A673 (cell line): ENCODE measurements around the gene SLC15A5. TPM values are rescaled to one million over a fixed set of nuclear protein-coding genes. Genes with fewer than 3 reads are reported as not detected.

Source experiments
- BruUV-seq: library from RNA; stranded (reverse); fragments of 400-500 nt; replicated peaks from 2 replicates; lab custom pipeline; 2021; lab: Mats Ljungman, UMichigan
- CTCF ChIA-PET: fragments of 300-600 bp; sonication (Branson Sonifier 250); formaldehyde crosslinking; loops from one replicate; lab custom pipeline; 2022; ENCODE audit warnings: antibody characterized with exemption; lab: Charles Lee
- POLR2A ChIA-PET: fragments of 300-600 bp; sonication (Branson Sonifier 250); formaldehyde crosslinking; loops from one replicate; lab custom pipeline; 2022; ENCODE audit warnings: antibody characterized with exemption; ENCODE audit not compliant: low non-redundant PET; lab: Charles Lee
- DNase-seq: peaks from one replicate; pipeline ENCODE4 v3.0.0-alpha.2; 2015; ENCODE audit warnings: low spot score
- H3K27ac ChIP-seq: fragments of 200-600 bp; sonication (generic); 2 replicates; pipeline ENCODE4 v1.5.1; 2016; ENCODE audit warnings: mixed run types, low read depth, mild to moderate bottlenecking, mixed read lengths, antibody characterized with exemption, low read length; ENCODE audit not compliant: poor library complexity, severe bottlenecking
- H3K27me3 ChIP-seq: fragments of 200-600 bp; sonication (generic); replicated peaks from 2 replicates; pipeline ENCODE4 v1.6.1; 2017; ENCODE audit warnings: mixed run types, low read depth, mild to moderate bottlenecking, mixed read lengths, antibody characterized with exemption, low read length; ENCODE audit not compliant: insufficient read depth, poor library complexity
- H3K36me3 ChIP-seq: fragments of 200-600 bp; sonication (generic); 2 replicates; pipeline ENCODE4 v1.6.1; 2016; ENCODE audit warnings: mixed run types, mild to moderate bottlenecking, mixed read lengths, antibody characterized with exemption, low read length; ENCODE audit not compliant: insufficient read depth, poor library complexity, severe bottlenecking
- H3K4me1 ChIP-seq: fragments of 200-600 bp; sonication (generic); 2 replicates; pipeline ENCODE4 v1.6.1; 2017; ENCODE audit warnings: mixed run types, mild to moderate bottlenecking, mixed read lengths, antibody characterized with exemption, low read length; ENCODE audit not compliant: insufficient read depth, poor library complexity, severe bottlenecking
- H3K4me3 ChIP-seq: fragments of 200-600 bp; sonication (generic); 2 replicates; pipeline ENCODE4 v1.5.1; 2016; ENCODE audit warnings: low read depth, mixed run types, mild to moderate bottlenecking, mixed read lengths, low read length; ENCODE audit not compliant: poor library complexity, severe bottlenecking
- H3K9me3 ChIP-seq: fragments of 200-600 bp; sonication (generic); 2 replicates; pipeline ENCODE4 v1.6.1; 2016; ENCODE audit warnings: mixed run types, low read depth, mild to moderate bottlenecking, mixed read lengths, antibody characterized with exemption, low read length; ENCODE audit not compliant: poor library complexity, severe bottlenecking
- EZH2 ChIP-seq: fragments of 200-600 bp; sonication (generic); IDR thresholded peaks from 2 replicates; pipeline ENCODE4 v1.6.1; 2017; ENCODE audit warnings: borderline replicate concordance, low read depth, mild to moderate bottlenecking, mixed read lengths, antibody characterized with exemption, low read length; ENCODE audit not compliant: poor library complexity, severe bottlenecking
- intact Hi-C: fragments of 100-400 bp; cut with micrococcal nuclease; formaldehyde crosslinking; loops from one replicate; pipeline ENCODE4 v1.10.0; 2022; ENCODE audit not compliant: unreplicated experiment
- total RNA-seq: library from RNA; stranded (reverse); gene quantifications from 2 replicates; pipeline ENCODE4 v1.2.3, GENCODE V29; 2021
- TF ChIP-seq, protein P1 (sequence below): fragments of 300-800, 200-600 bp; sonication (generic); conservative IDR thresholded peaks from 2 replicates; pipeline ENCODE4 v1.5.1; 2017; ENCODE audit warnings: low read depth, mild to moderate bottlenecking, antibody characterized with exemption, low read length, moderate library complexity, mixed read lengths

The SLC15A5 gene
- total RNA-seq, 1 experiment from 2014 or later, result not detected

DNA sequence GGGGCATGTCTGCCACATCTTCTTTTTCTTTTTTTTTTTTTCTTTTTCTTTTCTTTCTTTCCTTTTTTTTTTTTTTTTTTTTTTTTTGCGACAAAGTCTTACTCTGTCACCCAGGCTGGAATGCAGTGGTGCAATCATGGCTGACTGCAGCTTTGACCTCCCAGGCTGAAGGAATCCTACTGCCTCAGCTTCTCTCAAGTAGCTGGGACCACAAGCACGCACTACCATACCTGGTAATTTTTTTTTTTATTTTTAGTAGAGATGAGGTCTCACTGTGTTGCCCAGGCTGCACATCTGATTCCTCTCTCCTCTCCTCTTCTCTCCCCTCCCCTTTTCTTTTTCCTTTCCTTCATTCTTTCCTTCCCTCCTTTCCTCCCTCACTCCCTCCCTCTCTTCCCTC is 18.5 kb downstream of the SLC15A5 start:
- POLR2A ChIA-PET, result no interaction called here
- no peaks in the 10 kb centered on the region for H3K36me3 ChIP-seq
- BruUV-seq, result no TSS peak
- CTCF ChIA-PET, result no interaction called here
- no peak for DNase-seq
- H3K4me3 ChIP-seq, result no peak overlapping the region
- TF ChIP-seq EZH2, result no peak
- TF ChIP-seq, protein P1, sequence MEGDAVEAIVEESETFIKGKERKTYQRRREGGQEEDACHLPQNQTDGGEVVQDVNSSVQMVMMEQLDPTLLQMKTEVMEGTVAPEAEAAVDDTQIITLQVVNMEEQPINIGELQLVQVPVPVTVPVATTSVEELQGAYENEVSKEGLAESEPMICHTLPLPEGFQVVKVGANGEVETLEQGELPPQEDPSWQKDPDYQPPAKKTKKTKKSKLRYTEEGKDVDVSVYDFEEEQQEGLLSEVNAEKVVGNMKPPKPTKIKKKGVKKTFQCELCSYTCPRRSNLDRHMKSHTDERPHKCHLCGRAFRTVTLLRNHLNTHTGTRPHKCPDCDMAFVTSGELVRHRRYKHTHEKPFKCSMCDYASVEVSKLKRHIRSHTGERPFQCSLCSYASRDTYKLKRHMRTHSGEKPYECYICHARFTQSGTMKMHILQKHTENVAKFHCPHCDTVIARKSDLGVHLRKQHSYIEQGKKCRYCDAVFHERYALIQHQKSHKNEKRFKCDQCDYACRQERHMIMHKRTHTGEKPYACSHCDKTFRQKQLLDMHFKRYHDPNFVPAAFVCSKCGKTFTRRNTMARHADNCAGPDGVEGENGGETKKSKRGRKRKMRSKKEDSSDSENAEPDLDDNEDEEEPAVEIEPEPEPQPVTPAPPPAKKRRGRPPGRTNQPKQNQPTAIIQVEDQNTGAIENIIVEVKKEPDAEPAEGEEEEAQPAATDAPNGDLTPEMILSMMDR, result no peak
- intact Hi-C loops, result no loop called here
- H3K4me1 ChIP-seq, result peaks cover 15% of the 10 kb centered on the region
- no peaks in the 10 kb centered on the region for H3K27me3 ChIP-seq
- no peaks in the 10 kb centered on the region for H3K9me3 ChIP-seq
- H3K27ac ChIP-seq, result no peak overlapping the region

DNA sequence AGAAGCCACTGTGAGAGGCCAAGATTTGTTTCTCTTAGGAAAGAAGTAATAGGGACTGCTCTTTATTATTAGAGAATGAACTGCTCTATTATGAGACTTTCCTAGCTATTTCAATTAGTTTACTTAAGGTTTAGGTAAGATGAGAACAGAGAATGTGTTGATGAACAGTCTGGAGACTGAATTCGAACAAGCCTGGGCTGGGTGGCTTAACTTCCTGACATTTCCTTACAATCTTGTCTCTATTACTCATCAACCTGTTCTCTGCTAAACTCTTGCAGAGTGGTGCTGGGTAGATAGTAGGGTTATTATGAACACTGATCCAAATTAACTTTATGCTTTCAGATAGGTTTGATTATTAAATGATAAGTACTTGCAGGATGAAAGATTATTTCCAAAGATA is 31.2 kb downstream of the SLC15A5 start:
- no peak for DNase-seq
- TF ChIP-seq, protein P1, result no peak
- no peak for TF ChIP-seq EZH2
- no peaks in the 10 kb centered on the region for H3K27me3 ChIP-seq
- no peak overlapping the region for H3K4me3 ChIP-seq
- intact Hi-C loops, result no loop called here
- no TSS peak for BruUV-seq
- no peaks in the 10 kb centered on the region for H3K9me3 ChIP-seq
- no peaks in the 10 kb centered on the region for H3K4me1 ChIP-seq
- no peak overlapping the region for H3K27ac ChIP-seq
- ChIA-PET CTCF (no interaction called here), POLR2A (no interaction called here)
- H3K36me3 ChIP-seq, result no peaks in the 10 kb centered on the region

DNA sequence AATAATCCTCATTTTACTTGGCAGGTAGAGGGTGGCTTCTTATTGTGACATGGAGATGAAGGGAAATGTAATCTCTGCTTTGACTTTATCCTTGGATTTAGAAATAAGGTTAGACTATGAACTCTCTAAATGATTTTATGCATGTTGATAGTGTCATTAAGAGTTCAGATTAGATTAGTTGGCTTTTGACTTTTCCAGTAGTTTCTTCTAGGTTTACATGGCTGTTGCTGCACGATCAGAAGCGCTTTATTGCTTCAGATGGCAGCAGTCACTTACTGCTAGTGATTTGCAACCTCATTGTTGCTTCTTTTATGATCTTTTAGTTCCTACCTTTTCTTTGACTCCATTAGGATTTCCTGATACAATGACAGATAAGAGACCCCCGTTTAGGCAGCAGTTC is 32.3 kb downstream of the SLC15A5 start:
- ChIA-PET CTCF (no interaction called here), POLR2A (no interaction called here)
- Histone ChIP-seq H3K4me1 (no peaks in the 10 kb centered on the region), H3K9me3 (no peaks in the 10 kb centered on the region), H3K27ac (no peak overlapping the region), H3K27me3 (no peaks in the 10 kb centered on the region), H3K4me3 (no peak overlapping the region), H3K36me3 (no peaks in the 10 kb centered on the region)
- no peak for TF ChIP-seq EZH2
- TF ChIP-seq, protein P1, result no peak
- DNase-seq, result no peak
- BruUV-seq, result no TSS peak
- intact Hi-C loops, result no loop called here
